ENCODE results near the gene DNER. TPM values are rescaled to one million over a fixed set of nuclear protein-coding genes. Genes with fewer than 3 reads are reported as not detected.

The DNER gene
- total RNA-seq, 3 donors from 2014 or later (not counting 1 experiment from before 2014, with no cell fraction given), result not detected

- no peak overlapping the region for H3K27ac ChIP-seq (ENCODE audit: low read length)
- no peaks in the 10 kb centered on the region for H3K4me1 ChIP-seq (ENCODE audit: control insufficient read depth, insufficient read depth, low read length)
- H3K4me3 ChIP-seq (ENCODE audit: low read length), result no peak overlapping the region
- DNase-seq, result no peak
- intact Hi-C loops (cut with micrococcal nuclease), result no loop called here
- H3K27me3 ChIP-seq (ENCODE audit: control insufficient read depth, insufficient read depth, low read length), result no peaks in the 10 kb centered on the region
- ATAC-seq, result no peak
- TF ChIP-seq CTCF (IDR thresholded peaks at IDR 0.05), result no peak
- H3K36me3 ChIP-seq (ENCODE audit: control insufficient read depth, insufficient read depth, low read length), result no peaks in the 10 kb centered on the region
- Mint-ChIP-seq H3K27ac (no peak overlapping the region), H3K27me3 (ENCODE audit: low read depth in 2 of 2) (no peaks in the 10 kb centered on the region), H3K4me3 (no peak overlapping the region), H3K9me3 (no peaks in the 10 kb centered on the region), H3K4me1 (no peaks in the 10 kb centered on the region), H3K36me3 (no peaks in the 10 kb centered on the region)
- 69% methylated on average over 2 of the region's 2 CpGs for WGBS (ENCODE audit: insufficient coverage)
- H3K9me3 ChIP-seq (ENCODE audit: control insufficient read depth, insufficient read depth, low read length), result no peaks in the 10 kb centered on the region
Observed at GRCh38 chr2:229611360-229611759, 103.0 kb downstream of the DNER start.

- no peaks in the 10 kb centered on the region for H3K36me3 ChIP-seq (ENCODE audit: control insufficient read depth, insufficient read depth, low read length)
- H3K27me3 Mint-ChIP-seq (ENCODE audit: low read depth in 2 of 2), result peaks cover 0 to 4% of the 10 kb centered on the region in 2 donors
- intact Hi-C loops (cut with micrococcal nuclease), result no loop called here
- H3K27ac Mint-ChIP-seq, result no peak overlapping the region
- H3K36me3 Mint-ChIP-seq, result no peaks in the 10 kb centered on the region
- H3K27me3 ChIP-seq (ENCODE audit: control insufficient read depth, insufficient read depth, low read length), result no peaks in the 10 kb centered on the region
- 57% methylated on average over 2 of the region's 2 CpGs for WGBS (ENCODE audit: insufficient coverage)
- ATAC-seq (no peak), DNase-seq (no peak)
- TF ChIP-seq CTCF (IDR thresholded peaks at IDR 0.05), result no peak
- H3K4me1 Mint-ChIP-seq, result no peaks in the 10 kb centered on the region
- no peak overlapping the region for H3K4me3 ChIP-seq (ENCODE audit: low read length)
- no peak overlapping the region for H3K4me3 Mint-ChIP-seq
- no peaks in the 10 kb centered on the region for H3K9me3 Mint-ChIP-seq
- no peaks in the 10 kb centered on the region for H3K4me1 ChIP-seq (ENCODE audit: control insufficient read depth, insufficient read depth, low read length)
- H3K27ac ChIP-seq (ENCODE audit: low read length), result no peak overlapping the region
- no peaks in the 10 kb centered on the region for H3K9me3 ChIP-seq (ENCODE audit: control insufficient read depth, insufficient read depth, low read length)
Observed at GRCh38 chr2:229610872-229611271, 103.5 kb downstream of the DNER start.

GRCh38 chr2:229610333-229610732, 104.0 kb downstream of the DNER start:
- Histone ChIP-seq H3K36me3 (ENCODE audit: control insufficient read depth, insufficient read depth, low read length) (no peaks in the 10 kb centered on the region), H3K4me3 (ENCODE audit: low read length) (no peak overlapping the region), H3K4me1 (ENCODE audit: control insufficient read depth, insufficient read depth, low read length) (no peaks in the 10 kb centered on the region), H3K27ac (ENCODE audit: low read length) (no peak overlapping the region), H3K9me3 (ENCODE audit: control insufficient read depth, insufficient read depth, low read length) (no peaks in the 10 kb centered on the region), H3K27me3 (ENCODE audit: control insufficient read depth, insufficient read depth, low read length) (no peaks in the 10 kb centered on the region)
- Mint-ChIP-seq H3K4me3 (no peak overlapping the region), H3K36me3 (no peaks in the 10 kb centered on the region), H3K4me1 (no peaks in the 10 kb centered on the region), H3K27me3 (ENCODE audit: low read depth in 2 of 2) (peaks cover 0 to 9% of the 10 kb centered on the region in 2 donors), H3K9me3 (no peaks in the 10 kb centered on the region), H3K27ac (no peak overlapping the region)
- intact Hi-C loops (cut with micrococcal nuclease), result no loop called here
- 95% methylated on average over 12 of the region's 12 CpGs for WGBS (ENCODE audit: insufficient coverage)
- TF ChIP-seq CTCF (IDR thresholded peaks at IDR 0.05), result no peak
- ATAC-seq (no peak), DNase-seq (no peak)

GRCh38 chr2:229601936-229602335, 112.4 kb downstream of the DNER start:
- 35% methylated on average over 1 of the region's 3 CpGs for WGBS (ENCODE audit: insufficient coverage)
- Mint-ChIP-seq H3K27ac (no peak overlapping the region), H3K27me3 (ENCODE audit: low read depth in 2 of 2) (peaks cover 8 to 41% of the 10 kb centered on the region in 2 donors), H3K4me1 (no peaks in the 10 kb centered on the region), H3K36me3 (no peaks in the 10 kb centered on the region), H3K4me3 (no peak overlapping the region), H3K9me3 (no peaks in the 10 kb centered on the region)
- Histone ChIP-seq H3K36me3 (ENCODE audit: control insufficient read depth, insufficient read depth, low read length) (no peaks in the 10 kb centered on the region), H3K27ac (ENCODE audit: low read length) (no peak overlapping the region), H3K4me1 (ENCODE audit: control insufficient read depth, insufficient read depth, low read length) (no peaks in the 10 kb centered on the region), H3K27me3 (ENCODE audit: control insufficient read depth, insufficient read depth, low read length) (peaks cover 2% of the 10 kb centered on the region), H3K9me3 (ENCODE audit: control insufficient read depth, insufficient read depth, low read length) (no peaks in the 10 kb centered on the region), H3K4me3 (ENCODE audit: low read length) (no peak overlapping the region)
- TF ChIP-seq CTCF (IDR thresholded peaks at IDR 0.05), result no peak
- no peak for DNase-seq
- ATAC-seq, result no peak
- intact Hi-C loops (cut with micrococcal nuclease), result no loop called here

All from natural killer cell (primary cell).